HepG2 (cell line): Measurements from ENCODE around the gene FNDC3B. TPM values are rescaled to one million over a fixed set of nuclear protein-coding genes. Genes with fewer than 3 reads are reported as not detected.

ENCODE experiments used
- BCL6 ChIP-seq: IDR thresholded peaks from 2 replicates; pipeline ENCODE4 v1.6.1; 2016; ENCODE audit warnings: missing genetic modification reagents, missing compliant biosample characterization
- DNMT3B ChIP-seq: conservative IDR thresholded peaks from 2 replicates; pipeline ENCODE4 v1.6.1; 2016; ENCODE audit warnings: missing biosample characterization, control low read depth
- ERF ChIP-seq: IDR thresholded peaks from 2 replicates; pipeline ENCODE4 v1.6.1; 2018; ENCODE audit warnings: missing biosample characterization, missing genetic modification reagents
- FOXA1 ChIP-seq, 2 experiments: fragments of 450-650 bp in 1 of 2; sonication (generic) in 1 of 2; formaldehyde crosslinking in 1 of 2; IDR thresholded peaks; 2 replicates each; pipeline versions ENCODE4 v1.4.0 to v1.6.1; 2016 to 2020; ENCODE audit warnings: missing genetic modification reagents in 1 of 2
- HMG20B ChIP-seq: conservative IDR thresholded peaks from 2 replicates; pipeline ENCODE4 v1.6.1; 2016; ENCODE audit warnings: missing genetic modification reagents, missing compliant biosample characterization
- ISL2 ChIP-seq: sonication (generic); formaldehyde crosslinking; IDR thresholded peaks from 2 replicates; pipeline ENCODE4 v1.5.0; 2020; ENCODE audit warnings: missing genetic modification reagents
- KMT2A ChIP-seq: sonication (generic); formaldehyde crosslinking; IDR thresholded peaks from 2 replicates; pipeline ENCODE4 v1.4.0; 2020; ENCODE audit warnings: missing genetic modification reagents
- MAFG ChIP-seq: sonication (generic); formaldehyde crosslinking; IDR thresholded peaks from 2 replicates; pipeline ENCODE4 v1.5.1; 2020; ENCODE audit warnings: mild to moderate bottlenecking, missing genetic modification reagents
- NR2F2 ChIP-seq: IDR thresholded peaks from 2 replicates; pipeline ENCODE4 v1.6.1; 2012; ENCODE audit warnings: low read depth, inconsistent platforms, borderline replicate concordance
- PAWR ChIP-seq: sonication (generic); formaldehyde crosslinking; IDR thresholded peaks from 2 replicates; pipeline ENCODE4 v1.4.0; 2020; ENCODE audit warnings: missing genetic modification reagents, mild to moderate bottlenecking, borderline replicate concordance
- RERE ChIP-seq: IDR thresholded peaks from 2 replicates; pipeline ENCODE4 v1.6.1; 2016; ENCODE audit warnings: low read depth, missing genetic modification reagents, missing compliant biosample characterization
- RXRB ChIP-seq: IDR thresholded peaks from 2 replicates; pipeline ENCODE4 v1.6.1; 2016; ENCODE audit warnings: borderline replicate concordance, missing genetic modification reagents, missing compliant biosample characterization
- SMAD1 ChIP-seq: sonication (generic); formaldehyde crosslinking; IDR thresholded peaks from 2 replicates; pipeline ENCODE4 v1.4.0; 2020; ENCODE audit warnings: missing genetic modification reagents, low read depth, mild to moderate bottlenecking, borderline replicate concordance
- SOX6 ChIP-seq, 2 experiments: fragments of 450-650 bp in 1 of 2; sonication (generic) in 1 of 2; formaldehyde crosslinking in 1 of 2; IDR thresholded peaks; 2 replicates each; pipeline versions ENCODE4 v1.4.0 to v1.6.1; 2017 to 2020; ENCODE audit warnings: antibody characterized with exemption in 1 of 2, mild to moderate bottlenecking in 1 of 2, missing genetic modification reagents in 1 of 2
- TSC22D2 ChIP-seq: sonication (generic); formaldehyde crosslinking; IDR thresholded peaks from 2 replicates; pipeline ENCODE4 v1.5.1; 2020; ENCODE audit warnings: missing genetic modification reagents, mild to moderate bottlenecking, borderline replicate concordance
- ZMYM4 ChIP-seq: sonication (generic); formaldehyde crosslinking; IDR thresholded peaks from 2 replicates; pipeline ENCODE4 v1.8.1; 2023; ENCODE audit warnings: mild to moderate bottlenecking, missing genetic modification reagents
- ZNF234 ChIP-seq: sonication (generic); formaldehyde crosslinking; conservative IDR thresholded peaks from 2 replicates; pipeline ENCODE4 v1.5.1; 2020; ENCODE audit warnings: mild to moderate bottlenecking, missing genetic modification reagents
- ZNF280D ChIP-seq: sonication (generic); formaldehyde crosslinking; IDR thresholded peaks from 2 replicates; pipeline ENCODE4 v1.5.1; 2020; ENCODE audit warnings: mild to moderate bottlenecking, missing genetic modification reagents
- ZNF557 ChIP-seq: sonication (generic); formaldehyde crosslinking; IDR thresholded peaks from 2 replicates; pipeline ENCODE4 v1.4.0; 2020; ENCODE audit warnings: missing genetic modification reagents
- ZNF678 ChIP-seq: sonication (generic); formaldehyde crosslinking; IDR thresholded peaks from 2 replicates; pipeline ENCODE4 v1.4.0; 2020; ENCODE audit warnings: mild to moderate bottlenecking, missing genetic modification reagents
- ZNF792 ChIP-seq: IDR thresholded peaks from 2 replicates; pipeline ENCODE4 v1.6.1; 2016
- polyA plus RNA-seq, 8 experiments: library from polyadenylated mRNA; depleted of rRNA in 3 of 8; stranded (reverse) in 7 of 8; unstranded in 1 of 8; fragments of >200 nt; fragmentation: Illumina TruSeq in 4 of 8; extraction: Trizol in 4 of 8; gene quantifications; 2 replicates each; pipeline versions ENCODE4 v1.2.1 to v1.2.3, GENCODE V29; 2011 to 2016; ENCODE audit warnings: low read depth in 4 of 8, missing spikeins in 1 of 8, mixed read lengths in 1 of 8; ENCODE audit not compliant: insufficient read depth in 1 of 8
- total RNA-seq, 5 experiments: library from RNA; depleted of rRNA; stranded (reverse); fragments of >200 nt; fragmentation: Illumina TruSeq; extraction: Trizol; gene quantifications; 2 replicates each; pipeline ENCODE4 v1.2.3, GENCODE V29; 2016; ENCODE audit warnings: low read depth in 1 of 5
- TF ChIP-seq, protein P1 (sequence below): sonication (generic); formaldehyde crosslinking; IDR thresholded peaks from 2 replicates; pipeline ENCODE4 v1.5.1; 2020; ENCODE audit warnings: missing genetic modification reagents, mild to moderate bottlenecking, borderline replicate concordance

Gene FNDC3B
- total and polyA plus RNA-seq, 2 of the 13 experiments (the other 11 are each of a cell fraction or from before 2014, with no cell fraction given), result 74.8 to 103 TPM

- TF ChIP-seq ZNF280D (CRISPR knock-in tag) (no peak), ISL2 (CRISPR knock-in tag) (peak; percentile 93), HMG20B (CRISPR knock-in tag) (peak; percentile 54; the same call in 1 of the 2 replicates), ERF (CRISPR knock-in tag) (peak; percentile 18; the same call in 1 of the 2 replicates), ZNF234 (CRISPR knock-in tag) (no peak), PAWR (CRISPR knock-in tag) (no peak), FOXA1 (IDR thresholded peaks at IDR 0.05) (no peak), FOXA1 (CRISPR knock-in tag; IDR thresholded peaks at IDR 0.05) (0 out of 2 replicates have a peak, but pooled peaks have one; percentile 65), NR2F2 (peak; percentile 64; the same call in 1 of the 2 replicates), KMT2A (CRISPR knock-in tag) (no peak), MAFG (no peak), ZMYM4 (CRISPR knock-in tag) (peak; percentile 57; the same call in 1 of the 2 replicates), RERE (CRISPR knock-in tag) (peak; percentile 70; the same call in 1 of the 2 replicates), ZNF557 (CRISPR knock-in tag) (no peak), RXRB (CRISPR knock-in tag) (peak; percentile 56; the same call in 1 of the 2 replicates), SMAD1 (CRISPR knock-in tag) (no peak), ZNF792 (0 out of 2 replicates have a peak, but pooled peaks have one; percentile 73), SOX6 (IDR thresholded peaks at IDR 0.05) (no peak), SOX6 (CRISPR knock-in tag; IDR thresholded peaks at IDR 0.05) (peak; percentile 47; the same call in 1 of the 2 replicates), ZNF678 (CRISPR knock-in tag) (no peak), DNMT3B (CRISPR knock-in tag) (no peak), BCL6 (peak; percentile 79), TSC22D2 (CRISPR knock-in tag) (no peak)
- TF ChIP-seq, protein P1, sequence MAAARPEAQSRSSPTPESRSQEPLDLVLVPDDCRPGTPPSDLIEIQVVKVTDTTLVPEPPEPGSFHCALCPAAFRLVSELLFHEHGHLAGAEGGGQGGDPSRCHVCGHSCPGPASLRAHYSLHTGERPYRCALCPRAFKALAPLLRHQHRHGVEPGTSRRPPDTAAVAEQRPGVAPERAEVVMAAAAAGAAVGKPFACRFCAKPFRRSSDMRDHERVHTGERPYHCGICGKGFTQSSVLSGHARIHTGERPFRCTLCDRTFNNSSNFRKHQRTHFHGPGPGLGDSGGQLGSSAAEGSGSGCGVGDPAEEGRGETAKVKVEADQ (CRISPR knock-in tag), result peak; percentile 31; the same call in 1 of the 2 replicates
Measured at GRCh38 chr3:171991166-171991565, 48.2 kb upstream of the FNDC3B start (continued).
